Heart left ventricle (tissue), 16 donors: Measurements from ENCODE around the gene EPS8. TPM values are rescaled to one million over a fixed set of nuclear protein-coding genes. Genes with fewer than 3 reads are reported as not detected.

Source experiments
- ATAC-seq, 4 donors: fragments of 200-7000 bp; cut with Tn5 transposase; one replicate each; pipeline ENCODE4 v1.9.1; 2020 to 2022; ENCODE audit warnings: moderate library complexity in 4 of 4, mild to moderate bottlenecking in 3 of 4, moderate number of reproducible peaks in 1 of 4
- DNase-seq, 5 donors: peaks; one replicate each; pipeline ENCODE4 v3.0.0-alpha.2; 2020
- H3K27ac ChIP-seq, 12 donors: fragments of 200-600 bp; sonication (generic) in 4 of 12; one replicate each; pipeline versions ENCODE4 v1.5.0 to v1.8.0; 2016 to 2022; ENCODE audit warnings: mild to moderate bottlenecking in 2 of 12
- H3K27me3 ChIP-seq, 9 donors: fragments of 200-600 bp; sonication (generic) in 2 of 9; one replicate each; pipeline versions ENCODE4 v1.5.1 to v1.8.0; 2016 to 2022; ENCODE audit warnings: mild to moderate bottlenecking in 3 of 9
- H3K36me3 ChIP-seq, 9 donors: fragments of 200-600 bp; sonication (generic) in 2 of 9; one replicate each; pipeline versions ENCODE4 v1.5.0 to v1.8.0; 2018 to 2022; ENCODE audit warnings: mild to moderate bottlenecking in 2 of 9
- H3K4me1 ChIP-seq, 12 donors: fragments of 200-600 bp; sonication (generic) in 4 of 12; one replicate each; pipeline versions ENCODE4 v1.5.0 to v1.8.0; 2016 to 2022; ENCODE audit warnings: mild to moderate bottlenecking in 3 of 12
- H3K4me3 ChIP-seq, 12 donors: fragments of 200-600 bp; sonication (generic) in 4 of 12; one replicate each; pipeline versions ENCODE4 v1.5.0 to v1.8.0; 2017 to 2022; ENCODE audit warnings: mild to moderate bottlenecking in 9 of 12, moderate library complexity in 4 of 12
- H3K9me3 ChIP-seq, 12 donors: fragments of 200-600 bp; sonication (generic) in 4 of 12; one replicate each; pipeline versions ENCODE4 v1.5.0 to v1.8.0; 2016 to 2022; ENCODE audit warnings: mild to moderate bottlenecking in 1 of 12
- POLR2A ChIP-seq, 2 donors: fragments of 450-650 bp; IDR thresholded peaks; one replicate each; pipeline ENCODE4 v1.6.1; 2017; ENCODE audit warnings: antibody characterized with exemption in 2 of 2, mild to moderate bottlenecking in 2 of 2, moderate library complexity in 2 of 2
- WGBS, 4 donors: extraction: QIAGEN DNeasy Blood & Tissue Kit in 2 of 4; methylation state at CpG; one replicate each; pipeline versions ENCODE4 v1.1.5 to v1.1.7; 2013 to 2018; 5-methylcytosine and 5-hydroxymethylcytosine counted together
- intact Hi-C, 10 donors: fragments of 100-400 bp; cut with DNase I; formaldehyde crosslinking; loops; one replicate each; pipeline versions ENCODE4 v1.11.1 to v1.14.2; 2022
- polyA plus RNA-seq, 2 donors: library from polyadenylated mRNA; stranded (reverse); fragments of 200-250 nt; gene quantifications; one replicate each; pipeline ENCODE4 v1.2.3, GENCODE V29; 2013
- total RNA-seq, 9 donors: library from RNA; depleted of rRNA in 2 of 9; stranded (reverse); fragments of >200 nt in 2 of 9; fragmentation: NEBNext Ultra II Directional in 3 of 9; extraction: Animal tissue kit (Norgen Biotek cat#: 25700) in 3 of 9; gene quantifications; one replicate each; pipeline versions ENCODE4 v1.1.0 to v1.2.4, GENCODE V29; 2016 to 2023
- TF ChIP-seq, protein P1 (sequence below), 12 donors: fragments of 200-600 bp; sonication (generic) in 4 of 12; IDR thresholded peaks; one replicate each; pipeline versions ENCODE4 v1.5.0 to v1.8.0; 2018 to 2022; ENCODE audit warnings: antibody characterized with exemption in 12 of 12, mild to moderate bottlenecking in 5 of 12
- donor health status: ischemic (EF 13 %, LVEDD 7.1; RV severe dilation, severe dysfunction).
- donor health status: healthy with polysubstance abuse.
- donor health status: DM: no; HTN: yes; CAD: no.
- donor health status: DM: no; HTN: no; CAD: no.
- donor health status: ischemic (EF 25% LVEDD 6.9; RV normal size, moderate dysfunction).
- donor health status: ischemic (EF 25% LVEDD 5.7; RV mildly dilated, moderate dysfunction).
- donor health status: healthy.
- donor health status: DM: yes; HTN: yes; CAD: no.
- donor health status: ischemic (EF 35%, LVEDD 5.7; RV mildly dilated, moderate dysfunction).
- donor health status: nonischemic (EF 11% LVEDD 7.7; RV severe dilation, severe dysfunction).
- donor health status: DM: yes; HTN: yes; CAD: no.
- donor health status: PGD.
- donor health status: ischemic (EF 29% LVEDD 5.4; RV normal size, mild dysfunction).
- donor health status: nonischemic (EF 23%, LVEDD 6.1; RV moderate dilation, normal function).

Gene EPS8
- total and polyA plus RNA-seq, 11 donors, result 11.7 to 56.0 (median 20.9) TPM

DNA sequence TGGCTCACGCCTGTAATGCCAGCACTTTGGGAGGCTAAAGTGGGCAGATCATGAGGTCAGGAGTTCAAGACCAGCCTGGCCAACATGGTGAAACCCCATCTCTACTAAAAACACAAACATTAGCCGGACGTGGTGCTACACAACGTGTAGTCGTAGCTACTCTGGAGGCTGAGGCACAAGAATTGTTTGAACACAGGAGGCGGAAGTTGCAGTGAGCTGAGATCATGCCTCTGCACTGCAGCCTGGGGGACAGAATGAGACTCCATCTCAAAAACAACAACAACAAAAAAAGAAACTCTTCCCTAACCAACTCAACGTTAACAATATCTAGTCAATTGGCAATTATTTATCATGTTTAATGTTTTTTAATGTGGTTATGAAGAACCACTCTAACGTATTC is 89.3 kb downstream of the EPS8 start:
- 76 to 87% (median 81%) methylated on average over 8 of the region's 8 CpGs for WGBS, 4 donors
- Histone ChIP-seq H3K27ac (peak overlapping the region; percentile 35 to 89 (median 68)), H3K9me3 (no peaks in the 10 kb centered on the region), H3K4me1 (peaks cover 0 to 73% (median 38%) of the 10 kb centered on the region in 12 donors), H3K4me3 (no peak overlapping the region), H3K27me3 (no peaks in the 10 kb centered on the region), H3K36me3 (no peaks in the 10 kb centered on the region)
- intact Hi-C loops, result loop anchor here in 2 of 10 donors (1.0 to 5.0 kb wide), 2 partner anchors 67 to 89 kb away; partner anchors contain the start of gene EPS8 (in 1 of the 2)
- no peak for DNase-seq
- TF ChIP-seq, protein P1, sequence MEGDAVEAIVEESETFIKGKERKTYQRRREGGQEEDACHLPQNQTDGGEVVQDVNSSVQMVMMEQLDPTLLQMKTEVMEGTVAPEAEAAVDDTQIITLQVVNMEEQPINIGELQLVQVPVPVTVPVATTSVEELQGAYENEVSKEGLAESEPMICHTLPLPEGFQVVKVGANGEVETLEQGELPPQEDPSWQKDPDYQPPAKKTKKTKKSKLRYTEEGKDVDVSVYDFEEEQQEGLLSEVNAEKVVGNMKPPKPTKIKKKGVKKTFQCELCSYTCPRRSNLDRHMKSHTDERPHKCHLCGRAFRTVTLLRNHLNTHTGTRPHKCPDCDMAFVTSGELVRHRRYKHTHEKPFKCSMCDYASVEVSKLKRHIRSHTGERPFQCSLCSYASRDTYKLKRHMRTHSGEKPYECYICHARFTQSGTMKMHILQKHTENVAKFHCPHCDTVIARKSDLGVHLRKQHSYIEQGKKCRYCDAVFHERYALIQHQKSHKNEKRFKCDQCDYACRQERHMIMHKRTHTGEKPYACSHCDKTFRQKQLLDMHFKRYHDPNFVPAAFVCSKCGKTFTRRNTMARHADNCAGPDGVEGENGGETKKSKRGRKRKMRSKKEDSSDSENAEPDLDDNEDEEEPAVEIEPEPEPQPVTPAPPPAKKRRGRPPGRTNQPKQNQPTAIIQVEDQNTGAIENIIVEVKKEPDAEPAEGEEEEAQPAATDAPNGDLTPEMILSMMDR (IDR thresholded peaks at IDR 0.05), result no peak
- no peak for TF ChIP-seq POLR2A (IDR thresholded peaks at IDR 0.05)
- ATAC-seq, result no peak

DNA sequence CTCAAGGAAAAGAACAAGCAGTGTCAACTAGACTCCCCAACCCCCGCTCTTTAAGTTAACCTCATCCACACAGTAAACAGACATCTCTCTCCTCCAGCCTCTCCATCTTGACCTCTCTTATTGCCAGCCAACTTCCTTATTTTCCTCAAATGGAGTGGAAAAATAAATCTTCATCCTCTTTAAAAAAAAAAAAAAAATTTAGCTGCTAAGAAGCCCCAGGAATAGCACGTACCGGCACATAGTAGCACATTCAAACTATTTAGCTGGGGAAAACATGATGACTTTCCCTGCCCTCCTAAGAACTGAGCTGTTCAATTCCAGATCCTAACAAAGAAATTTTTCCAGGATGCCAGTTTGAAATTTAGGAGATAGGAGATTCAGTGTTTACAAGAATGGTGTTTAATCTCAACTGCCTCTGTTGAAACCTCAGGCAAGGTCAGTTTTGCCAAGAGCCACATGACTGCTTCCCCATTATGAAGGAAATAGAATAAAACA is 90.8 kb downstream of the EPS8 start:
- intact Hi-C loops, result no loop called here
- ATAC-seq (peak in 2 of 4 donors; percentile 31 to 40), DNase-seq (no peak)
- Histone ChIP-seq H3K27ac (peak overlapping the region; percentile 35 to 89 (median 64)), H3K4me1 (peaks cover 0 to 74% (median 38%) of the 10 kb centered on the region in 12 donors), H3K9me3 (peaks cover 0 to 2% (median 0%) of the 10 kb centered on the region in 12 donors), H3K27me3 (no peaks in the 10 kb centered on the region), H3K36me3 (no peaks in the 10 kb centered on the region), H3K4me3 (peak overlapping the region in 1 of 12 donors; percentile 1)
- TF ChIP-seq POLR2A (IDR thresholded peaks at IDR 0.05), result no peak
- TF ChIP-seq, protein P1 (IDR thresholded peaks at IDR 0.05), result no peak
- WGBS, 4 donors, result 55 to 76% (median 65%) methylated on average over 3 of the region's 3 CpGs

DNA sequence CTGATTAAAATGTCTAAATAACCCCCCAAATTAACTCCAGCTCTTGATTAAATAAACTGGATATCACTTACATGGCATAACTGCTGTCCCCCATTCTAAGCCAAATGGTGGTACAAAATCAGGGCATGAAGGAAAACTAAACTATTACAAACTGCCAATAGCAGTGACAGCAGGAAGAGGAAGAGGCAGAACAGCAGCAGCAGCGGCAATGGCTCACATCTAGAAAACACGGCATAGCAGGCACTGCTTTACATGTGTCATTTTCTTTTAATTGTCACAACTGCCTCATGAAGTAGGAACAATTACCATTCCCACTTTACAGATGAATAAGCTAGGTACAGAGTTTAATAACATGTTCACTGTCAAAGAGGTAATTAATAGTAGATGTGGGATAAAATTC is 92.0 kb downstream of the EPS8 start:
- peak overlapping the region in 11 of 12 donors; percentile 1 to 89 (median 68) for H3K27ac ChIP-seq
- peaks cover 0 to 75% (median 33%) of the 10 kb centered on the region in 12 donors for H3K4me1 ChIP-seq
- ATAC-seq (no peak), DNase-seq (no peak)
- TF ChIP-seq, protein P1 (IDR thresholded peaks at IDR 0.05), result no peak
- TF ChIP-seq POLR2A (IDR thresholded peaks at IDR 0.05), result no peak
- H3K9me3 ChIP-seq, result peaks cover 0 to 4% (median 0%) of the 10 kb centered on the region in 12 donors
- WGBS, 4 donors, result 64 to 77% (median 68%) methylated on average over 2 of the region's 2 CpGs
- no peaks in the 10 kb centered on the region for H3K36me3 ChIP-seq
- H3K27me3 ChIP-seq, result no peaks in the 10 kb centered on the region
- intact Hi-C loops, result no loop called here
- H3K4me3 ChIP-seq, result no peak overlapping the region

DNA sequence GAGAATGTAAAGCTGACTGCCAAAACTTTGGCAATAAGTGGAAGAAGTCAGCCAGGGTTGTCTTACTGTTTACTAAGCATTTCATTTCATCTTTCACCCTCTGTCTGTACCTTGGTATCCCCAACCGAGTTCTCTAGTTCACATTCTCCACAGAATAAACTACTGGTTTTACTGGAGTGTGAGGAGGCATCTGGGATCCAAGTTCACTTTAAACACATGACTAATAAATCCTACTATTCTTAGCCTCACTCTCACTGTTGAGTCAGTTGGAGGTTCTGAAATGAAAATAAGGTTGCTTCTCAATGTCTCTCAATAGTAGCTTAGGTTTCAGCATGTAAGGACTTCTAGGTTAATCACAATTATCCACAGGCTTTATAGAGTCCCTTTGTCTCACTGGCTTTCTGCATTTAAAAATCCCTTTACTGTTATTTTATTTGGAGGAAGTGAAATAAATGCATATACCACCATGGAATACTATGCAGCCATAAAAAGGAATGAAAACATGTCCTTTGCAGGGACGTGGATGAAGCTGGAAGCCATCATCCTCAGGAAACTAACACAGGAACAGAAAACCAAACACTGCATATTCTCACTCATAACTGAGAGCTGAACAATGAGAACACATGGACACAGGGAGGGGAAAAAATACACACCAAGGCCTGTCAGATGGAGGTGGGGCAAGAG is 95.8 kb downstream of the EPS8 start:
- Histone ChIP-seq H3K27ac (peak overlapping the region in 3 of 12 donors; percentile 17 to 83 (median 62)), H3K9me3 (peaks cover 0 to 4% (median 0%) of the 10 kb centered on the region in 12 donors), H3K4me3 (no peak overlapping the region), H3K27me3 (no peaks in the 10 kb centered on the region), H3K4me1 (peaks cover 0 to 75% (median 24%) of the 10 kb centered on the region in 12 donors), H3K36me3 (no peaks in the 10 kb centered on the region)
- TF ChIP-seq POLR2A (IDR thresholded peaks at IDR 0.05), result no peak
- TF ChIP-seq, protein P1 (IDR thresholded peaks at IDR 0.05), result no peak
- 86 to 96% (median 91%) methylated on average over 2 of the region's 2 CpGs for WGBS, 4 donors
- DNase-seq (no peak), ATAC-seq (no peak)
- intact Hi-C loops, result no loop called here
